Suprapubic skin (tissue), 4 donors: ENCODE data around the gene SLC45A3.

Experiments used
- CTCF ChIP-seq, 2 donors: fragments of 200-600 bp in 1 of 2; fragments of 450-650 bp in 1 of 2; sonication (generic) in 1 of 2; IDR thresholded peaks; one replicate each; pipeline ENCODE4 v1.5.1; 2016 to 2019; ENCODE audit warnings: antibody characterized with exemption in 2 of 2, mild to moderate bottlenecking in 1 of 2, moderate library complexity in 1 of 2
- POLR2A ChIP-seq, 2 donors: fragments of 450-650 bp; IDR thresholded peaks; one replicate each; pipeline ENCODE4 v1.6.1; 2017; ENCODE audit warnings: antibody characterized with exemption in 2 of 2, mild to moderate bottlenecking in 2 of 2, moderate library complexity in 2 of 2
- POLR2AphosphoS5 ChIP-seq, 3 donors: sonication (generic); formaldehyde crosslinking; IDR thresholded peaks; one replicate each; pipeline ENCODE4 v1.6.1; 2017; ENCODE audit warnings: antibody characterized with exemption in 3 of 3

DNA sequence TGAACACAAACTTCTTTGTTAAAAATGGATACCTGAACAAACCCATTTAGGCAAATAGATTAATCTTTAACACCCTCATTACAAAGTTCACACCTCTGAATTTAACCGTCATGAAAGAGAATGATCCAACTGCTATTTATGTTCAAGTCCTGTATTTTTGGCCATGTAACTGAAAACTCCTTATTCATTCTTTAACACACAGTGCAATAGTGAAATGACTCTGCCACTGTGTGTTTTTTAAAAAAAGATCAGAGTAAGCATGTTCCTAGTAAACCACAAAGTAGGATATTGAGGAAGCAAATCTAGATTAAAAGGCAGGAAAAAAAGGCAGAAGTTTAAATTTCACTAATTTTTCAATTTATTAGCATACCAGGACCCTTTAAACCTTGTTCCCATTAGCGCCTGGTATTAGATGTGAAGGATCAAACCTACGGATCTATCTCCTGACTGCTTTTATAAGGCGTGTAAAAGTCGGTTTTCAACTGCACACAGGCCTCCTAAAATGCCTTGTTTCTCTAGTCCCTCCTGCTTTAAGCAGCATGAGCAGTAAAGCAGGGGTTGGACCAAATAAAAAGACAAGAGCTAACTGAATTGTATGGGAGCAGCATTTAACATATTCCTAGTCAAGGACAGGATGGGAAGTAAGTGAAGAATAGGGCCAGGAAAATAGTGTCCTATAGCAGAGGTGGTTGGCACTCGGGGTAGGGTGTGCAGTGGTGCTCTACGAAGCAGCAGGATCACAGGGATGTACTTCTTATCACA, 36.2 kb upstream of the SLC45A3 start:
- no peak for TF ChIP-seq CTCF (IDR thresholded peaks at IDR 0.05)
- no peak for TF ChIP-seq POLR2A (IDR thresholded peaks at IDR 0.05)
- TF ChIP-seq POLR2AphosphoS5 (IDR thresholded peaks at IDR 0.05), result no peak
